Stimulated activated CD4-positive, alpha-beta T cell treated with anti-CD3 and anti-CD28 coated beads, Interleukin-15, amount 100 ng/mL, for 24 hours (primary cell): ENCODE data around the gene ADAMTS17.
A peak's percentile ranks its signal among the peaks of the same experiment; 100 is the strongest.
"Not testable (repeated sequence)": the region's sequence is repeated elsewhere in the genome, so short reads cannot be mapped to it uniquely, and the experiment has no call there.

Source experiments
- DNase-seq: peaks from one replicate; pipeline ENCODE4 v3.0.0-alpha.2; 2020

Gene ADAMTS17

DNA sequence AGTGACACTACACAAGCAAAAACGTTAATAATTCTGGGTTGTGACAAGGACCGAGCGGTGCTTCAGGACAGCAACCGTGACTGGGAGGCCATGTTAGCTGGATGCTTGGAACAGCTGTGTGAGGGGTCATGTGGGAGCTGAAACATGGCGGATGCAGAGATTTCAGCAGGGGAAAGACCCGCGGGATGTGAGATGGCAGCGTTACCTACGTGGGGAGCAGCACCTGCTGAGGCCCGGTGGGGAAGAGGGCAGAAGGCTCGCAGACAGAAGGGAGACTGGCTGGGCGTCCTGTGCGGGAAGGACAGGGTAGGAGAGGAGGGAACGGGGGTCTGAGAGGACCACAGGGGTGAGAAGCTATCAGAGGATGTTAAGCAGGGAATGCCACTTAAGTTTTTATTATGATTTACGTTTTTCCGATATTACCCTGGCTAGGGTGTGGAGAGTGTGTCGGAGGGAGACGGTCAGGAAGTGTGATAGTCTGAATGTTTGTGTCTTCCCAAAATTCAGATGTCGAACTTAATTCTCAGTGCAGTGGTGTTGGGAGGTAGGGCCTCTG is 379.7 kb downstream of the ADAMTS17 start:
- no peak for DNase-seq

DNA sequence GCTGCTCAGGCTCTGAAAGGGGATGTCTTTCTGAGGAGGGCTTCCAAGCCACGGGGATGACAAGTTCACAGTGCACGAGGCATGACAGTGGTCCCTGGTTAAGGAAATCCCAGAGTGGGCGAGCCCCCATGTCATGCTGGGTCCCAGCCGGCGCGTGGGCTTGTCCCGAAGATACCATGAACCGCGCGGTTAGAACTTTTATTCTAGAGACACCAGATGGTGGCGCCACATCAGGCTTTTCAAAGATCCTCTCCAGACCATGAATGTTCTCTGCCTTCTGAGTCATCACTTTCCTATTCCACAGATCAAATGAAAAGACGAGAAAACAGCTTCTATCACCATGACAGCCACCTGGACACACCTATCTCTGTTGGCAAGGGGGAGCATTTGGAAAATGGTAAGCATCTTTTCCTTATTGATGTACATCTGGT is 380.7 kb downstream of the ADAMTS17 start:
- peak; percentile 54 for DNase-seq

DNA sequence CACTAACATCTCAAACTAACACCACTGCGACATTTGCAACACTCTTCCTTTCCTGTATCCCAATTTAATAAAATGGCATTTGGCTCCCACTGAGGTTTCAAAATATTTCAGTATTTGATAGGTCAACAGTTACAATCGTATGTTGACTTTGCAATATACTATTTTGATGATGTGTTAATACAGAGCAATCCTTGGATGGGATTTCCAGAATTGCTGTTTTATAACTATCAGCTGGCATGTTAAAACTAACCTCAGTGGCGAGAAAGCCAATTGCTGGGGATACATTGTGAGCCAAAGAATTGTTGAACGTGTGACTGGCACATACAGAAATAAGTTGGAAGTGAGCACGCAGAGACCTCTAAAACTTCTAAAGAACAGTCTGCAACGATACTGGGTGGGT is 382.4 kb downstream of the ADAMTS17 start:
- no peak for DNase-seq

DNA sequence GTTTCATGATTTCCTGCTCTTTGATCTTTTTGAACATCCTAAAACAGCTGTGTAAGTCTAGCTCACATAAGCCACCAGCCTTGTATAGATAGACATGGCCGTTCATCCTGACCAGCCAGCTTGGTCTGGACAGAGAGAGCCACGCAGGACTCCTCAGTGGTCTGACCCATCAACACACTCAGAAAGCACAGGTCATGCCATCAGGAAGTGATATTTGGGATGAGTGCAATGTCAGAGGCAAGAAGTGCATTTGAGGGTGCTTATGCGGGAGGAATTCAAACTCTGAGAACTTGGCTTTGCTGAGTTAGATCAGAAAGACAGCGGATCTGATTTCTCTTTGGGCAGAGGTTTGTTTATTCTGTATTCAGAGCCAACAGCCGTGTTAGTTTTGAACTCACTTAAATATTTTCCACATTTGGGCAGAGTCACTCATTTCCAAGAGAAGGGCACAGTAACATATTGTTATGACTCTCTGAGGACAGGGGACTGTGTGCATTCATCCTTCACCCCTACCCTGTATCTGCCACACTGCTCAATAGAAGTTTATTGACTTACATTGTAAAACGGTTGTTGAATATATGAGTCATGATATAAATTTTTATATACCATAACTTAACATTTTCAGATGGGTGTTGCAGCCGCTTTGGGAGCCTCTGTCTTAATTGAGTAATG is 383.2 kb downstream of the ADAMTS17 start:
- DNase-seq, result no peak

DNA sequence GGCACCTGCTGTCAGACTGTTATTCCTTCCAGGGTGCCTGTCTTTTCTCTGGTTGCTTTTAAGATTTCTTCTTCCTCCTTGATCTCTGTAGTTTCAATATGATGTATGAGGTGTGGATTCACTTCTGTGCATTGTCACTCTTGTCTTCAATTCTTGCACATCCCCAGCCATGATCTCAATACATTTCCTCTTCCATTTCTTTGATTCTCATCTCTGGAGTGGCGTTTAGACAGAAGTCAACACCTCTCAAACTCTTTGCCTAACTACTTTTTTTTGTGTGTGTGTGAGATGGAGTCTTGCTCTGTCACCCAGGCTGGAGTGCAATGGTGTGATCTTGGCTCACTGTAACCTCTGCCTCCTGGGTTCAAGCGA is 384.1 kb downstream of the ADAMTS17 start:
- no peak for DNase-seq

DNA sequence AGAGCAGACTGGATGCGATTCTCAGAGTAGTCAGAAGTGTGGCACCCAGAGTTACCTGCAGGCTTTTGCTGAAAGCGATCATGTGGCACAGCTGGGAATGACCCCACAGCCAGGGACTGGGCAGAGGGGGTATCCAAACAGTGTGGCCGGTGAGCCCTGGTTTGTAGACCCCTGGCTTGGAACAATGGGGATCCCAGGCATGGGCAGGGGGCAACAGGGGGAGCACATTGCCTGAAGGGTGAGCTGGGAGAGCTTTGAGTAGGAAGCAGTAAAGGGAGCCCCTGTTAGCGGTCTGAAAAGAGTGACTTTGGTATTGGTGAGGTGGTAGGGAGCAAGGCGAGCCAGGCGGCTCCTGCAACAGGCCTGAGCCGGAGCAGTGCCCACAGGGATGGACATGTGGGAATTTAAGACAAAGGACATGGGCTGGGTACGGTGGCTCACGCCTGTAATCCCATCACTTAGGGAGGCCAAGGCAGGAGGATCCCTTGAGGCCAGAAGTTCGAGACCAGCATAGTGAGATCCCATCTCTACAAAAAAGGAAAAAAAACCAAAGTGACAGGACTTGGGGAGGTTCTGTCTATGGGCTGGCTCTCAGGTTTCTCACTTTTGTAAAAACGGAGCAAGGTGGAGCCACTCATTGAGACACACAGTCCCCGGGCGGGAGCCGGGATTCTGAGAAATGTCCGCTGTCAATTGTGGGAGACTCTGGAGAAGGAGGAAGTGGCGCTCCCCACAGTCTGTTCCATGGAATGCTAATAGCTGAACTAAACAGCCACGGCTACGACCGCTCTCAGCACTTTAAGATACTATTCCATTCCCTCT is 384.7 kb downstream of the ADAMTS17 start:
- DNase-seq, result no peak

DNA sequence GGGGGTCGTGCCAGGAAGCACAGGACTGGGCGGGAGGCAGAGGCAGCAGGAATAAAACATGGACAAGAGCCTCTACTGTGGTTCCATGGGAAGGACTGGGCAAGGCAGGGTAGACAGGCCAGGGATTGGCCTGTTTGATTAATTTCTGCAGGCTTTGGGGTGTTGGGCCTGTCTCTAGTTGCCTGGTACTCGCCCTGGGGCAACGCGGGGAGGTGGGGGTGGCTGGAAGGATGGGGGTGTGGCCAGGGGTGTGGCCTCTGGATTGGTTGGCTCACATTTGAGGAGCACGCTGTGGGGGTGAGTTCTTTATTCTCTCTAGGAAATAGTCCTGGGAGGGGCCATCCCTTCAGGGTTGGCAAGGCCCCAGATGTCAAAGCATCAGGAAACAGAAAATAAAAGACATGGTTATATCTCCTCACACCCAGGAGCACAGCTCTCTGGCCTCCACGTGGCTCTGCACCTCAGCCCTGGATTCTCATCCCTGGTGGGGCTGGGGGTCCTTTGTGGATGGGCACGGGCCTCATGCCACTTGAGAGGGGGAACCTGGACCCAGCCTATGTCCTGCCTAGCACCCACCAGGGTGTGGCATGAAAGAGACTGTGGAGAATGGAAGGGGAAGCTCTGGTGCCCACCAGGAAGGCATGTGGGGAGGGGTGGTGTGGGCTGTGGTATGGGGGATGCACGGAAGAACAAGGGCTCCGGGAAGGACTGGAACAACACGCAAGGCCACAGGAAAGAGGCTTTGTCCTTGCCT is 385.6 kb downstream of the ADAMTS17 start:
- DNase-seq, result no peak

DNA sequence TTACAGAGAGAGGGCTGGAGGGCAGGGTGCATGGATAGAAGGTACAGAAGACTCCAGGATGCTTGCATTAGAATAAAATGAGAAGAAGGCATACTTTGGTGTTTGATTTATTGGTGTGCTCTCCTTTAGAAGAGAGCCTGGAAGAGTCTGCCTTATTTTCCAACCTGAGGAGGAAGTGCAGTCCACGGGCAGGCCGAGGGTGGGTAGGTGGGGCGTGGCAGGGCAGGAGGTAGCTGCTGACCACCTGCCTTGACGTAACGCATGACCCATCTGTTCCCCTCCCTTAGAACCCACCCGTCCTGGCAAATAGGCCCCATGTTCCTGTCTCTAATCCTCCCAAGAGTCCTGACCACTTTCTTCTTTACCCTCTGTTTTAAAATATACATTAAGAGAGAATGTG is 386.2 kb downstream of the ADAMTS17 start:
- no peak for DNase-seq

DNA sequence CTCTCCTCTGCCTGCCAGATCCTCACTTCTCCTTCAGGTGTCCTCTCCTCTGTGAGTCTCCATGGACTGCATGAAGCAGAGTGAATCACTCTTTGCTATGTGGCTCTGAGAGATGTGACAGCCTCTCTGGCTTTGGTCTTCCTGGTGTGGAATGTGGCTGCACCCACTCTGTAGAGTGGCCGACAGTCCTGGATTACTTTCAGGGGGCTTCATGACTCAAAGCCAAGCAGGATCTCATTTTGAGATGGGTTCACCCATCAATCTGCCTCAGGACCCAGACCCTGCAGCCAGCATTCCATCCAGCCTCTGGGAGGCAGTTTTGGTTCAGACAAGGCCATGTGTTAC is 386.6 kb downstream of the ADAMTS17 start:
- DNase-seq, result no peak

DNA sequence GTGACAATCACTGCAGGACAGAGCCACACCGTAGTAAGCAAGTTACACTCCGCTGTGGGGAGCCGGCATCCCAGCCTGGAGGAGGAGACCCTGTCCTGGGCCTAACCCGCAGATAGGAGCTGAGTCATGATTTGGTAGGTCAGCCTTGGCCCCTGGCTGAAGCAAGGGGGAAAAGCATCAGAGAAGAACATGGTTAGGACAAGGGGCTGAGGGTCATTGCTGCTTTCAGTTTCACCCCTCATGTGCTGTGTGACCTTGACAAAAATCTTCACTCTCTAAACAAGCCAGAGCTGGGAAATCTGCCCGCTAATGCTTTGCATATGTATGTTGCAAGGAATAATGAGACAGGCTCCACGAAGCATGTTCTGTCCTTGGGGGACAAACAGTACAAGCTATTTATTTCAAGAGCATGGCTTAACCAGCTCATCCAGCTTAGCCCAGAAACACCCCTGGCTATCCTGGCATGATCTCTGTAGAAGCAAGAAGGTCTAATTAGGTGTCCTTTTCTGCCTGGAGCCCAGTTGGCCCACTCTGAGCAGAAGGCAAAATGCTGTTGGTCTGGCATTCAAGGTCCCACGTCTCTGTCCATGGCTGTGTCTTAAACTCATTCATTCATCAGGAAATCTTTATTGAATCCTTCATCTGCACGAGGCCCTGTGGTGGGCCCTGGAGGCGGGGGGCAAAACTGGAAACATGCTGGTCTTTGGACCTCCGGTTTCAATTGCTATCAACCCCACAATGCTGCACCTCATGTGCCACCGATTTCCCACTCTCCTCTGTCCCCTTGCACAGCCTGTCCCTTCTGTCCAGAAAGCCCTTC is 387.2 kb downstream of the ADAMTS17 start:
- DNase-seq, result no peak

DNA sequence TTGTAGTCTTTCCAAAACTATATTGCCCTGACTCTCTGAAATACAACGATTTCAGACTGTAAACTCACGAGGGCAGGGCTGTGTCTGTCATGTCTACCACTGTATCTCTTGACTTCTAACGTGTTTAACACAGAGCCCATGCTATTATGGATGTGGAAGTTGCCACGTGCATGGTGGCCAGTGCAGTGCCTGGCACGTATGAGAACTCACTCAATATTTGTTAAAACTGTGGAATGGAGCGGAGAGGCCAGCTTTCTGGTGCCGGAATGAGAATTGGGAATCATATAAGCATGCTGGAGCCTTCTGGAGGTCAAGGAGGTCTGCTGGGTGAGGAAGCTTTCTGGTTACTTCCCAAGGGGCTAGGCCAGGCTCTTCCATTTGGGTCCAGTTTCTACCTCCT is 387.9 kb downstream of the ADAMTS17 start:
- DNase-seq, result no peak

DNA sequence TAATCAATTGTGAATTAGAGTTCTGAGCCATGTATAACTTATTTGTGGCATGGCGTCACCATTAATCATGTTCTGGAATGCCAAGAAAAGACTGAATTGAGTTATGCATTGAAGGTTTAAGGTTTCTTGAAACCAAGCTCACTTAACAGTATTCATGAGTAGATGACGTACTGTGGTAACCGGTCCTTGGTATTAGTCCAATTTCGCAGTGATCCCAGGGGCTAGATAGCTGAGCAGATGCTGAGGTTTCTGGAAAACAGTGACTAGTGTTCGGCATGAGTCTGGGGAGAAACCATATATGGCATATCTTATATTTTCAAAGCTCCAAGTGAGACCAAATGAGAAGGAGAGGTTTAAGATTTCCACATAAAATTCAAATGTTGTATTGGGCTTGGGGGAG is 390.3 kb downstream of the ADAMTS17 start:
- DNase-seq, result no peak

DNA sequence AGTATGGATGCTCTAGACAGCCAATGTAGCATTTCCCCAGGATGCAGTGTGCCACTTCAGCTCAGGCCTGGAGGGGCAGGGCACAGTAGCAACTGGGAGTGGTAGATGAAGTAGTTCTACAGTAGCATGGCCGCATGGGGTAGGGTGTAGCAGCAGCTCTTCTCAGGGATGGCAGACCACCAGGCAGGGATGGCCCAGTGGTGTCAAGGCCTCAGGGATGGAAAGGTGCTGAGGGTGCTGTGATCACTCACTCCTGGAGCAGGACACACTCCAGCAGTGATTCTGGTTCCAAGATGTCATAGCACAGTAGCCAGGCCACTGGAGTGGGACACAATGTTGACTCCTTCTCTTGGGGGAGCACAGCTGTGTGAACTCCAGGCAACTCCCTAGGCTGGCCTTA is 397.6 kb downstream of the ADAMTS17 start:
- DNase-seq, result no peak

DNA sequence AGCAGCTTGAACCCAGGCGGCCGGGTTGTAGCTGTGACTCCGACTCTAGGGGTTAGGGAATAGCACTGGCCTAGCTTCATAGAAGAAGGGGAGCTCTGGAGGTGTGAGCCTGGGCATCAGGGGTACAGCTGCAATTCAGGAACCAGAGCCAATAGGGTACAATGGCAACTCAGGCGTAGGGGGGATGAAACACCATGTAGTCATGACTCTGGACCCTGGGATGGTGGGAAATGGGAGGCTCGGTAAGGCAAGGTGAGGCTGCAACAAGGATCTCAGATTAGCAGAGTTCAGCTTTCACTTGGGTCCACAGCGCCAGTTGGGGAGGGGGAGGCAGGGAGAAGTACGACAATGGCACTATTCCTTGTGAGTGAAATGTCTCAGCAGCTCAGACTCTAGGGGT is 398.3 kb downstream of the ADAMTS17 start:
- DNase-seq, result no peak

DNA sequence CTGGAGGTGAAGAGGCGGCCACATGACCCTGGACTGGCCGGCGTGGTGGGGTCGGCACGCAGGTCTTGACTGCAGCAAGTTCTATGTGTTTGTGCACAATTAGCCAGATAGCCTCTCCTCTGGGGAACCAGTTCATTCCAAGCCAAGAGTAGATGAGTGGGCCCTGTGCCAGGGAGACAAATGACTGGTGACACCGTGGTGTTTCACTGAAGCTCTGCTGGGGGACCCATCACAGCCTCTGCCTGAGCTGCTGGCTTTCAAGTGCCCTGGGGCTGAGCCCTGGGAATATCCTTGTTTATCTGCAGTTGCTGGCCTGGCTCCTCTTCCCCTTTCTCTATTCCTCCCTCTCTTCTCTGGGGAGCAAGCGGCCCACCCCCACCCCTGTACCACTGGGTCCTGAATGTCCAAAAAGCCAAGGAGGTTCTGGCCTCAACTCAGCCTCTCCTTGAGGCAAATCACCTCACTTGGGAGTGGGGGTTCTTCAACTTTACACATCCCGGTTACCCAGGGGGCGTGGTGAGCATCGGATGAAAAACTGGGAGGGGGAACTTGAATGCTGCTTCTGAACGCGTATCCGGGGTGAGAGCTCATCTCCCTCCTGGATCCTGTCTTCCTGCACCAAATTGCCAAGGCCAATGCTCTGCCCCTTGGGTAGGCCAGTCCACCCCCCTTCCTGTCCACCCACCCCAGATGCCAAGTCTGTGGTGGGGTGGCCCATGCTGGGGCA is 408.9 kb downstream of the ADAMTS17 start:
- DNase-seq, result no peak

DNA sequence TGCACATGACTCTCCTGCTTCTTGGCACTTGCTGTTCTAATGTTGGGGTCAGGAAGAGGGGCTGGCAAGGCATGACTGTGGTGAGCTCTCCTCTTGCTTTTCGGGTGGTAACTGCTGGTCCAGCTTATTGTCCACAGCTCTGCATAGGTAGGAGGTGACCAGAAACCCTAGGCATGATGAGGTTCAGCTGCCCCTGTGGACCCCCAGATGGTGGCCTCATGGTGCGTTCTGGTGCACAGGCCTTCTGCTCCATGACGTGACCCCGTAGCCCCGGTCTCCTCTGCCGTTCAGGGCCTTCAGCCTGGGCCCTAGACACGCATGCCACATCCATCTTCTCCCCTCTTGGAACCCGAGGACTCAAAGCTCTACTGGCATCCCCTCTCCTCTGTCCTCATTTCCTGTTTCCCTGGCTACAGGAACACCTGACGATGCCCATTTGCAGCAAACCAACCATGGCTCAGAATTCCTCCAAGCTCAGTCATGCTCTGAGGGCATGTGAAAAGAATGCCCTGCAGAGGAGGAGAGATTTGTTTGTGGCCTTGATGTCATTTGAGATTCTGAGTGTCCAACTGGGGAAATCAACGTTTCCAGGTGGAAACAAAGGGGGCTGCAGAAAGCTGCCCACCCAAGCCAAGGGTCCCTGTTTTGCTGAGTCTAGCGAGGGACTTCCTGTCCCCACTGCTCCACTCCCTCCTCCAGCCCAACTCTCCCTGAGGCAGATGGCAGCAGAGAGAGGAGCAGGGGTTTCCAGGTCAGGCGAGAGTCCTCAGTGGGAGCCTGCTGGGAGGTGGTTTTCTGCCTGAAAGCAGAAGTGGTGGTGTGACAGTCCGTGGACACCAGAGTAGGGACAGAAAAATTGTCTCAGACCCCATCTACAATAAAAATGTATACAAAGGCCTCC is 409.8 kb downstream of the ADAMTS17 start:
- DNase-seq, result no peak

DNA sequence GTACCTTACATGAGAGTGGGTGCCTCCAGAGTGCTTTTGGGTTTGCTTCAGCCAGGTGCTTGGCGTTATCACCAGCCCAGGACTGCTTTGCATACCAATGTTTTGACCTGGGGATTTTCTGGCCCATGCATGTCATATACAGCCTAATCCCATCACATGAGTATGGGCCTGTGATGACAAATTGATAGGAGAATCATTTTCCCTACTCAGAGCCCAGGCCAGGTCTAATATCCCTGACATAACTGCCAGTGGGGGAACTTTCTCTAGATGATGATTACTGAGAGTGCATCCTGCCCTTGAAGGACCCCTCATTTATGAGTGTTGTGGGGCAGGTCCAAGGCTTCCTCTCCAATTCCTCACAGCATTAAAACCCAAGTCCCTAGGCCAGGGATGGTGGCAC is 411.1 kb downstream of the ADAMTS17 start:
- no peak for DNase-seq

DNA sequence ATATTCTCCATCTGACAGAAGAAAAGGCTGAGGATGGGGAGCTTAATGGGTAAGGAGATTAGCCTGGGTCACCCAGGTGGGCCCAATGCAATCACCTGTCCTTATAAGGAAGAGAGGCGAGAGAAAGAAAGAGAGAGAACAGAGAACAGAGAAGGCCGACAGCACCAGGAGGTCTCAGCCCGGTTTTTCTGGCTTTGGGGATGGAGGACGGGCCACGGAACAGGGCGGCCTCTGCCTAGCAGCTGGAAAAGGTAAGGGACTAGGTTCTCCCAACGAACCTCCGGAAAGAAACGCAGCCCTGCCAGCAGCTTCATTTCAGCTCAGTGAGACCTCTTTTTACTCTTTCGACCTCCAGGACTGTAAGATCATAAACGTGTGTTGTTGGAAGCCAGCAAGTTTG is 412.5 kb downstream of the ADAMTS17 start:
- no peak for DNase-seq

DNA sequence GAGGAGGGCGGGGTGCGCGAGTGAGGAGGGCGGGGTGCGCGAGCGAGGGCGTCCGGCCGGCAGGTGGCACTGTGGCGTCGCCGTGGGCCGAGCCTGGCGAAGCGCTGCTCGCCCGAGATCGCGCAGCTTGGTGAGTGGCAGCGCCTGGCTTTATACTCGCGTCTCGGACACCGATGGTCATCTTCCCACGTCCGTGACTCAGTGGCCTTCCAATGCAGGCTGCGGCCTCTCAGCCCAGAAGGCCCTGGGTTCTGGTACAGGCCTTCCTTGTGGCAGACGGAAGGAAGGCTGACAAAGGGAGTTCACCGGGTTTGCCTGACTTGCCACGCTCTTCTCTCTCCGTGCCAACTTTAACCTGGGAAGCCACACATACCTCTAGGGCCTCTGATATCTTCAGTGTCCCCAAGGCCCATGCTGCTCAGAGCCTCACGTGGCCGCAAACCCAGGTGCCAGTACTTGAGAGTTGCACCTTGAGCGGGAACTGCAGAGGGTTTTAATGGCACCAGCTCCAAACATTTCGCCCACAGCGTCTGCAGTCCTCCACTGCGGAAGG is 413.3 kb downstream of the ADAMTS17 start:
- DNase-seq, result peak; percentile 88

DNA sequence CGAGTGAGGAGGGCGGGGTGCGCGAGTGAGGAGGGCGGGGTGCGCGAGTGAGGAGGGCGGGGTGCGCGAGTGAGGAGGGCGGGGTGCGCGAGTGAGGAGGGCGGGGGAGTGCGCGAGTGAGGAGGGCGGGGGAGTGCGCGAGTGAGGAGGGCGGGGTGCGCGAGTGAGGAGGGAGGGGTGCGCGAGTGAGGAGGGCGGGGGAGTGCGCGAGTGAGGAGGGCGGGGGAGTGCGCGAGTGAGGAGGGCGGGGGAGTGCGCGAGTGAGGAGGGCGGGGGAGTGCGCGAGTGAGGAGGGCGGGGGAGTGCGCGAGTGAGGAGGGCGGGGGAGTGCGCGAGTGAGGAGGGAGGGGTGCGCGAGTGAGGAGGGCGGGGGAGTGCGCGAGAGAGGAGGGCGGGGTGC is 415.2 kb downstream of the ADAMTS17 start:
- not testable (repeated sequence) for DNase-seq
